Epithelial cell of proximal tubule (primary cell): ENCODE data around the gene GRPEL2. TPM values are rescaled to one million over a fixed set of nuclear protein-coding genes. Genes with fewer than 3 reads are reported as not detected.

Source experiments
- DNase-seq: peaks from one replicate; pipeline ENCODE4 v3.0.0-alpha.2; 2011; ENCODE audit warnings: low read depth
- H3K4me3 ChIP-seq: 2 replicates; pipeline ENCODE4 v1.5.1; 2011; ENCODE audit warnings: low read depth, mild to moderate bottlenecking, low read length
- CTCF ChIP-seq: conservative IDR thresholded peaks from 2 replicates; pipeline ENCODE4 v1.5.1; 2012; ENCODE audit warnings: low read depth, mild to moderate bottlenecking, low read length
- total RNA-seq: library from RNA; depleted of rRNA; stranded (reverse); fragments of >200 nt; gene quantifications from 2 replicates; pipeline ENCODE4 v1.2.3, GENCODE V29; 2015

GRPEL2 gene
- total RNA-seq, 1 donor from 2014 or later, result 15.5 TPM

DNA sequence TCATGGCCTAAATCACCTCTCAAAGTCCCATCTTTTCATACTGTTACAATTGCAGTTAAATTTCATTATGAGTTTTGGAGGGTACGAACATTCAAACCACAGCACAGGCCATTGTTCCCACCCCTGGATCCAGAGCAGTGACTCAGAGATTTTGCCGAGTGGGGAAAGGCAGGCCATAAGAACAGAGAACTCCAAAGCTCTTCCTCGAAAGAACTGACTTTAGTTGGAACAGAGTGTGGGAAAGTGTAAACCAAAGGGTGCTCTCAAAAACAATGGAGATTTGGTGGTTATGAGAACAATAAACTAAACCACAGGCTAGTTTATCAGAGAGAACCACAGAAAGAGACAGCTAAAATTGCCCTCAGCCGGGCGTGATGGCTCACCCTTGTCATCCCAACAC, 19.4 kb upstream of the GRPEL2 start:
- H3K4me3 ChIP-seq, result no peak overlapping the region
- no peak for DNase-seq

GRCh38 chr5:149326611-149327010, 18.7 kb upstream of the GRPEL2 start:
- H3K4me3 ChIP-seq, result no peak overlapping the region
- no peak for DNase-seq
- TF ChIP-seq CTCF, result no peak

More for the DNA sequence above, 19.4 kb upstream of the GRPEL2 start:
- TF ChIP-seq CTCF, result no peak

GRCh38 chr5:149328177-149328576, 17.1 kb upstream of the GRPEL2 start:
- no peak overlapping the region for H3K4me3 ChIP-seq
- no peak for DNase-seq
- TF ChIP-seq CTCF, result no peak

DNA sequence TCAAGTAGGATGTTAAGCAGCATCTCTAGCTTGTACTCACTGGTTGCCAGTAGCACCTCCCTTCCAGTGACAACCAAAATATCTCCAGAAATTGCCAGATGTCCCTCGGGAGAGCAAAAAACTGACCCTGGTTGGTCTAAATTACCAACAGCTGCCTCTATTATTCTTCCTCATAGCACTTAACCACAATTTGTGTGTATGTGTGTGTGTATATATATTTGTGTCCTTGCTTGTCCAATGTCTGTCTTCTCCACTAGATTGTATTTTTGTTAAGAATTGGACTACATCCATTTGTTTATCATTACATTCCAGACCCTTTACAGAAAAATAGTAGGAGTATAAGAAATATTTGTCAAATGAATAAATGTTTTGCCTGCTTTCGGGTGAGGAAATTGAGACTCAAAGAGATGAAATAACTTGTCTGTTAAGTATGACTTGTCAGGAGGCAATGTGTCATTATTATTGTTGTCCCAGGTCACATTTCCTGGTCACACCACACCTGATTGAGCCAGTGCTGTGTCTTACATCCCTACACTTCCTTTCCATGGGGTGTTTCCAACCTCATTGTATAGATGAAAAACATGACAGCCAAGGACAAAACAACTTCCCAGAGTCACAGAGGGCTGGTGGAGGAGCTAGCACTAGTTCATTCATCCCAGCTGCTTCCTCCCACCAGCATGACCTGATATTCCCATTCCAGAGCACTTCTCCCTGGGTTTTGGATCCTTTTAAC, 11.4 kb upstream of the GRPEL2 start:
- no peak for DNase-seq

GRCh38 chr5:149337736-149338135, 7.6 kb upstream of the GRPEL2 start:
- H3K4me3 ChIP-seq, result no peak overlapping the region
- no peak for DNase-seq
- no peak for TF ChIP-seq CTCF

More for the DNA sequence above, 11.4 kb upstream of the GRPEL2 start:
- no peak for TF ChIP-seq CTCF
- H3K4me3 ChIP-seq, result no peak overlapping the region

- TF ChIP-seq CTCF, result no peak
- no peak overlapping the region for H3K4me3 ChIP-seq
- DNase-seq, result no peak
These were observed 6.9 kb upstream of the GRPEL2 start for GRCh38 chr5:149338364-149338763.

- TF ChIP-seq CTCF, result no peak
- H3K4me3 ChIP-seq, result no peak overlapping the region
- DNase-seq, result no peak
These were observed 4.4 kb upstream of the GRPEL2 start for GRCh38 chr5:149340920-149341319.
